ENCODE results near the gene CACNA1A. TPM values are rescaled to one million over a fixed set of nuclear protein-coding genes. Genes with fewer than 3 reads are reported as not detected.

Gene CACNA1A
- total RNA-seq, 4 donors from 2014 or later: 0.33 to 0.75 (median 0.43) TPM

- Histone ChIP-seq H3K4me1 (no peaks in the 10 kb centered on the region), H3K4me3 (no peak overlapping the region), H3K27ac (replicated peaks in 1 of 4) (no peak overlapping the region), H3K27me3 (peaks cover 0 to 30% (median 0%) of the 10 kb centered on the region in 4 donors), H3K9me3 (peaks cover 0 to 30% (median 21%) of the 10 kb centered on the region in 4 donors), H3K36me3 (no peaks in the 10 kb centered on the region)
- no peak for DNase-seq (ENCODE audit: extremely low spot score)
- TF ChIP-seq POLR2AphosphoS5 (IDR thresholded peaks at IDR 0.05): no peak
- no peak for TF ChIP-seq POLR2A (IDR thresholded peaks at IDR 0.05; ENCODE audit: low read depth)
- TF ChIP-seq EP300 (IDR thresholded peaks at IDR 0.05): no peak
- TF ChIP-seq, protein P1, sequence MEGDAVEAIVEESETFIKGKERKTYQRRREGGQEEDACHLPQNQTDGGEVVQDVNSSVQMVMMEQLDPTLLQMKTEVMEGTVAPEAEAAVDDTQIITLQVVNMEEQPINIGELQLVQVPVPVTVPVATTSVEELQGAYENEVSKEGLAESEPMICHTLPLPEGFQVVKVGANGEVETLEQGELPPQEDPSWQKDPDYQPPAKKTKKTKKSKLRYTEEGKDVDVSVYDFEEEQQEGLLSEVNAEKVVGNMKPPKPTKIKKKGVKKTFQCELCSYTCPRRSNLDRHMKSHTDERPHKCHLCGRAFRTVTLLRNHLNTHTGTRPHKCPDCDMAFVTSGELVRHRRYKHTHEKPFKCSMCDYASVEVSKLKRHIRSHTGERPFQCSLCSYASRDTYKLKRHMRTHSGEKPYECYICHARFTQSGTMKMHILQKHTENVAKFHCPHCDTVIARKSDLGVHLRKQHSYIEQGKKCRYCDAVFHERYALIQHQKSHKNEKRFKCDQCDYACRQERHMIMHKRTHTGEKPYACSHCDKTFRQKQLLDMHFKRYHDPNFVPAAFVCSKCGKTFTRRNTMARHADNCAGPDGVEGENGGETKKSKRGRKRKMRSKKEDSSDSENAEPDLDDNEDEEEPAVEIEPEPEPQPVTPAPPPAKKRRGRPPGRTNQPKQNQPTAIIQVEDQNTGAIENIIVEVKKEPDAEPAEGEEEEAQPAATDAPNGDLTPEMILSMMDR (IDR thresholded peaks at IDR 0.05): no peak
- 75% methylated on average over 1 of the region's 1 CpG for WGBS
- intact Hi-C loops (cut with DNase I): no loop called here
These were observed 30.2 kb downstream of the CACNA1A start for GRCh38 chr19:13476071-13476470.

DNA sequence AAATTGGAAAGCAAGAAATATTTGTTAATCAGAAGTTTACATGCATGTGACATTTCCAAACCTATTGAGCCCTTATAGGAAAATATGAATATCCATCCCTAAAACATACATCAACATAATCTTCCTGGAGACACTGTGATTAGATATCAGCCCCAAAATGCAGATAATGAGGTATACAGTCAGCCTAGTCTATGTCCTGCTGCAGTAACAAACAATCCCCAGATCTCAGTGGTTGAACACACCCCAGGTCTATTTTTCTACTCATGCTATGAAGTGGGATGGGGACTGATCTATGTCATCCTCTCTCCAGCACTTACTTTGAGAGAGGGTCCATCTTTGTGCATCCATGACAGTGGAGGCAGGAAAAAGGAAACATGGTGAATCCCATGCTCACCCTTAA is 31.2 kb downstream of the CACNA1A start:
- Histone ChIP-seq H3K9me3 (peaks cover 0 to 30% (median 21%) of the 10 kb centered on the region in 4 donors), H3K27ac (replicated peaks in 1 of 4) (no peak overlapping the region), H3K36me3 (no peaks in the 10 kb centered on the region), H3K4me3 (no peak overlapping the region), H3K27me3 (peaks cover 0 to 38% (median 0%) of the 10 kb centered on the region in 4 donors), H3K4me1 (no peaks in the 10 kb centered on the region)
- no peak for DNase-seq (ENCODE audit: extremely low spot score)
- intact Hi-C loops (cut with DNase I): no loop called here
- TF ChIP-seq POLR2AphosphoS5 (IDR thresholded peaks at IDR 0.05) (no peak), POLR2A (IDR thresholded peaks at IDR 0.05; ENCODE audit: low read depth) (no peak), EP300 (IDR thresholded peaks at IDR 0.05) (no peak)
- TF ChIP-seq, protein P1 (IDR thresholded peaks at IDR 0.05): no peak

GRCh38 chr19:13466697-13467096 is 39.6 kb downstream of the CACNA1A start:
- intact Hi-C loops (cut with DNase I): no loop called here
- Histone ChIP-seq H3K9me3 (no peaks in the 10 kb centered on the region), H3K4me3 (no peak overlapping the region), H3K27me3 (peaks cover 0 to 49% (median 0%) of the 10 kb centered on the region in 4 donors), H3K27ac (replicated peaks in 1 of 4) (no peak overlapping the region), H3K36me3 (no peaks in the 10 kb centered on the region), H3K4me1 (no peaks in the 10 kb centered on the region)
- WGBS: 72% methylated on average over 5 of the region's 5 CpGs
- no peak for DNase-seq (ENCODE audit: extremely low spot score)
- TF ChIP-seq EP300 (IDR thresholded peaks at IDR 0.05): no peak
- no peak for TF ChIP-seq POLR2AphosphoS5 (IDR thresholded peaks at IDR 0.05)
- TF ChIP-seq, protein P1 (IDR thresholded peaks at IDR 0.05): no peak
- no peak for TF ChIP-seq POLR2A (IDR thresholded peaks at IDR 0.05; ENCODE audit: low read depth)

- no peak for DNase-seq (ENCODE audit: extremely low spot score)
- peaks cover 0 to 50% (median 0%) of the 10 kb centered on the region in 4 donors for H3K27me3 ChIP-seq
- H3K4me3 ChIP-seq: no peak overlapping the region
- intact Hi-C loops (cut with DNase I): no loop called here
- no peaks in the 10 kb centered on the region for H3K36me3 ChIP-seq
- no peaks in the 10 kb centered on the region for H3K9me3 ChIP-seq
- WGBS: 24% methylated on average over 5 of the region's 6 CpGs
- H3K4me1 ChIP-seq: no peaks in the 10 kb centered on the region
- no peak overlapping the region for H3K27ac ChIP-seq (replicated peaks in 1 of 4)
- TF ChIP-seq, protein P1 (IDR thresholded peaks at IDR 0.05): no peak
- TF ChIP-seq EP300 (IDR thresholded peaks at IDR 0.05) (no peak), POLR2A (IDR thresholded peaks at IDR 0.05; ENCODE audit: low read depth) (no peak)
These were observed 43.0 kb downstream of the CACNA1A start for GRCh38 chr19:13463296-13463695.

- Histone ChIP-seq H3K27ac (replicated peaks in 1 of 4) (no peak overlapping the region), H3K36me3 (no peaks in the 10 kb centered on the region), H3K4me1 (no peaks in the 10 kb centered on the region), H3K27me3 (peaks cover 0 to 57% (median 0%) of the 10 kb centered on the region in 4 donors), H3K4me3 (no peak overlapping the region), H3K9me3 (no peaks in the 10 kb centered on the region)
- TF ChIP-seq, protein P1 (IDR thresholded peaks at IDR 0.05): no peak
- TF ChIP-seq EP300 (IDR thresholded peaks at IDR 0.05): no peak
- TF ChIP-seq POLR2A (IDR thresholded peaks at IDR 0.05; ENCODE audit: low read depth): no peak
- no peak for TF ChIP-seq POLR2AphosphoS5 (IDR thresholded peaks at IDR 0.05)
- WGBS: 65% methylated on average over 12 of the region's 12 CpGs
- DNase-seq (ENCODE audit: extremely low spot score): no peak
- intact Hi-C loops (cut with DNase I): no loop called here
These were observed 44.7 kb downstream of the CACNA1A start for GRCh38 chr19:13461536-13461935.

All from esophagus muscularis mucosa (tissue), 4 donors.